Measurements from ENCODE around the gene ZKSCAN8.

The ZKSCAN8 gene

GRCh38 chr6:28208111-28208659 is 66.5 kb downstream of the ZKSCAN8 start:
- DNase-seq = no peak

All from stimulated activated CD4-positive, alpha-beta T cell treated with anti-CD3 and anti-CD28 coated beads, Interleukin-4, amount 100 ng/mL, for 24 hours (primary cell).